Erythroblast (primary cell): Measurements from ENCODE around the gene ALKBH1.

Experiments used
- GATA1 ChIP-seq: IDR thresholded peaks from 2 replicates; pipeline ENCODE4 v1.6.1; 2011; ENCODE audit warnings: low read depth, mild to moderate bottlenecking, control low read depth, low read length, moderate library complexity
- POLR2A ChIP-seq: IDR thresholded peaks from 2 replicates; pipeline ENCODE4 v1.6.1; 2011; ENCODE audit warnings: mild to moderate bottlenecking, low read length

DNA sequence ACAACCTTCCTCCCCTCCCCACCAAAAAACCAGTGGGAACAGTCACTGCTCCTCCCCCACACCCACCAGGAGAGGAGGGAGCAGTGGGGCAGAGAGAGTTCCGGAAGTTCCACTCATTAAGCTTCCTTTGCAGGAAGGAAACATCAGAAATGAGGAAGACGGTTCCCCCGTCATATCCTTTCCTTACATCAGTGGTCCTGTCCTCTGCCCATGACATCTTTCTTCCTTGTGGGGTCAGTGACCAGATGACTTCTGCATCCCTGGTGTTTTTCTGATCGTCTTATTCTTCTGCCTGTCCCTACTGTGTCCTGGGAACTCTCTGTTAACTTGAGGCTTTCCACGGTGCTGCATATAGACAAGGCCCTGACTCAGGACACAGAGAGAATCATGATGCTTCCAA lies 50.5 kb downstream of the ALKBH1 start:
- TF ChIP-seq POLR2A (no peak), GATA1 (no peak)
